Muscle layer of colon (tissue), 2 donors: ENCODE data around the gene FOXN3.

Experiments
- H3K27ac ChIP-seq: one replicate; pipeline ENCODE4 v1.7.0; 2013; ENCODE audit warnings: low read depth, mild to moderate bottlenecking, low read length, moderate library complexity
- H3K27me3 ChIP-seq, 2 donors: one replicate each; pipeline ENCODE4 v1.7.0; 2013; ENCODE audit warnings: low read length in 2 of 2, mild to moderate bottlenecking in 2 of 2; ENCODE audit not compliant: insufficient read depth in 2 of 2, control insufficient read depth in 1 of 2
- H3K36me3 ChIP-seq: one replicate; pipeline ENCODE4 v1.7.0; 2013; ENCODE audit warnings: mild to moderate bottlenecking, low read length; ENCODE audit not compliant: insufficient read depth
- H3K4me1 ChIP-seq: one replicate; pipeline ENCODE4 v1.7.0; 2013; ENCODE audit warnings: mild to moderate bottlenecking, low read length; ENCODE audit not compliant: insufficient read depth
- H3K4me3 ChIP-seq, 2 donors: one replicate each; pipeline ENCODE4 v1.7.0; 2013; ENCODE audit warnings: low read length in 2 of 2, low read depth in 1 of 2, mild to moderate bottlenecking in 1 of 2, moderate library complexity in 1 of 2
- H3K9ac ChIP-seq: one replicate; pipeline ENCODE4 v1.7.0; 2013; ENCODE audit warnings: low read length
- H3K9me3 ChIP-seq: one replicate; pipeline ENCODE4 v1.7.0; 2013; ENCODE audit warnings: mild to moderate bottlenecking, low read length
- donor health status: abdominal sarcoma.
- donor health status: Adenocarcinoma of cecum.

Gene FOXN3

DNA sequence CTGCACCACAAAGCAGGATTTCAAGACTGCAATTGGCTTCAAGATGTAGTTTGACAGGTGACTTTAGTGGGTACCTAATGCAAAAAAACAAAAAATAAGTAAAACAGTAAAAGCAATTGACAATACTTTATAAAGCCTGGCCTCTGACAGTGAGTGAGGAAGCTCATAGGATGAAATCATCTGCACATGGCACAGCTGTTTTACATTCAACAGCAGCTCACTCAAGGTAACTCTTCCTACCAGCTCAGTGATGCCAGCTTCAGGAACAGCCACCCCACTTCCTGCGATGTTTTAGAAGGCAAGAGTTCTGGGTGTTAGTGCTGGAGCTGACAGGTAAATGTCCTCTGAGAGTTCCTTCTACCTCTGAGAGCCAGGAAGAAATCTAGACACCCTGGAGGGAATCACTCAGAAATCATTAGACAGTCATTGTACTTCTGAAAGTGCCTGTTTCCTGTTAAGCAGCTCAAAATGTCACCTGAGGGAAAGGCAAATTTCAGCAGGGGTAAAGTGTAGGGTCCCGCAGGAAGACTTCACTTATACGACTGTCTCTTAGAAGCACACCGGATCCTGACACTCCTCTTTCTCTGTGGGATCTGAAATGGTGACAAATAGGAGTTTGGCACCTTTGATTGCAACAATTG lies 99.9 kb downstream of the FOXN3 start:
- Histone ChIP-seq H3K4me1 (peaks cover 3% of the 10 kb centered on the region), H3K36me3 (no peaks in the 10 kb centered on the region), H3K9ac (no peak overlapping the region), H3K27ac (no peak overlapping the region), H3K4me3 (no peak overlapping the region), H3K27me3 (no peaks in the 10 kb centered on the region), H3K9me3 (no peaks in the 10 kb centered on the region)

DNA sequence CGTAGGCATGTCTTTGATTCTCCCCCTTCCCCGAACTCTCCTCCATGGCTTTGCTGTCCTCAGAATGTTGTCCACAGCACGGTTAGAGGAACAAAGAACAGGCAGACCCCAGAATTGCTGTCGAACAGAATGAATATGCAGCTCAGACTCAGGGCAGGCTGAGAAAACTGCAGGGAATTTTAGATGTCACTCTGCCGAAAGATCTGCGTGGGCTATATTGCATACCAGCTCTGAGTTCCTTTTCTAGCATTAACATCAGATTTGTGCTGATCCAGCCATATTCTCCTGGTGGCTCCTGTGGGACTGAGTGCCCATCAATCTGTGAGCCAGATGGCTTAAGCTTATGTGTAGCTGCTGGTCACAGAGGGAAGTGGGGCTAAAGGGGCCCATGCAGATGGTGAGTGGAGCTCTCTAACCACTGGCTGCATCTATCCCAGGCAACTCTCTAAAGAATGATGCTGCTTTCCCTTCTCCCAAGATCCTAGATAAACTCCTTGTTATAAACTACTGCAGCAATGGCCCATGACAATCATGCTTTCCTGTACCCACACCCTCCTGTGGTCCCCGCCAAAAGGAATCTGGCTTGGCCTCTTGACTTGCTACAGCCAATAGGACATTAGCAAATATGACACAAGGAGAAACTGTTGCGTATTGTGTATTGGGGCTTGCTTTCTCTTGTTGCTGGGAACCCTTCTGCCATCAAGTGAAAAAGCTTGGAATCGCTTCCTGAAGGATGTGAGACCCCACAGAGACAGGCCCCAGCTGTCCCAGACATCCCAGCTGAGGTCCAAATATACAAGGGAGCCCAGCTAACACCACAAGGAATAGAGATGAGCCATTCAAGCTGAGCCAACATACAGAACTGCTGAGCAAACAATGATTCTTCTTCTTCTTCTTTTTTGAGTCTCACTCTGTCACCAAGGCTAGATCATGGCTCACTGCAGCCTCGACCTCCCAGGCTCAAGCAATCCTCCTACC lies 101.3 kb downstream of the FOXN3 start:
- Histone ChIP-seq H3K9ac (no peak overlapping the region), H3K27ac (no peak overlapping the region), H3K36me3 (no peaks in the 10 kb centered on the region)

DNA sequence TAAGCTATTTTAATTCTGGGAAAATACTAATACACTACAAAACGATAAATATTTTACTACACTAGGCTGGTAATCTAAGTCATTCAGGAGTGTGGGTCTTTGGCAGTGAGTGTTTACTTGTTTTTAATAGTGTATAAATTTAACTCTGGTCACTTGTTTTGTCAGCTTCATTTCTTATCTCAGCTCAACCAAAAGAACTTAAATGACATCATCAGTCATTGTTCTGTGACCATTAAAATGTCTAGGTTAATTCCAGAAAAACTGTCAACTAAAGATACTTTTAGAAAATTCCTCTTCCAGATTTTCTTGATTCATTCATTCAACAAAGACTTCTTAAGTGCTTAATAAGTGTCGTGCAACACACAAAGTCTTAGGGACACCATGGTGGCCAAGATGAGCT lies 102.8 kb downstream of the FOXN3 start:
- Histone ChIP-seq H3K36me3 (no peaks in the 10 kb centered on the region), H3K27ac (no peak overlapping the region), H3K4me1 (peaks cover 12% of the 10 kb centered on the region), H3K9ac (no peak overlapping the region), H3K27me3 (no peaks in the 10 kb centered on the region), H3K4me3 (no peak overlapping the region), H3K9me3 (no peaks in the 10 kb centered on the region)

More for the DNA sequence above, 101.3 kb downstream of the FOXN3 start:
- Histone ChIP-seq H3K4me1 (peaks cover 3% of the 10 kb centered on the region), H3K4me3 (no peak overlapping the region), H3K27me3 (no peaks in the 10 kb centered on the region), H3K9me3 (no peaks in the 10 kb centered on the region)

DNA sequence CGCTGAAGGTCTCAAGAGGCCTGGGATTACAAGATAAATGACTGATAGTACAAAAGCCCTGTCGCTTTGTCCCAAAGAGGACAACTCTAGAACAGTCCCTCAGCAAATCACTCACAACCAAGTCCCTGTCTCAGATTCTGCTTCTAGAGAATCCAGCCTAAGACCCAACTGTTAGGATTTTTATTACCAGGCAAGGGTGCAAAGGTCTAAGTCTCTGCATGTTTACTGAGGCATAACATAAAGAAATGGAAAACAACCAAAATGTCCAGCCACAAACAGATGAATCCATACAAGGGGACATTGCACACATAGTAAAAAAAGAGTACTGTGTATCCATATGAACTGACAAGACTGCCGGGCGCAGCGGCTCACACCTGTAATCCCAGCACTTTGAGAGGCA lies 104.1 kb downstream of the FOXN3 start:
- H3K36me3 ChIP-seq: no peaks in the 10 kb centered on the region
- H3K4me1 ChIP-seq: peaks cover 23% of the 10 kb centered on the region
- no peak overlapping the region for H3K9ac ChIP-seq
- H3K27me3 ChIP-seq: no peaks in the 10 kb centered on the region
- no peak overlapping the region for H3K4me3 ChIP-seq
- no peaks in the 10 kb centered on the region for H3K9me3 ChIP-seq
- H3K27ac ChIP-seq: no peak overlapping the region

DNA sequence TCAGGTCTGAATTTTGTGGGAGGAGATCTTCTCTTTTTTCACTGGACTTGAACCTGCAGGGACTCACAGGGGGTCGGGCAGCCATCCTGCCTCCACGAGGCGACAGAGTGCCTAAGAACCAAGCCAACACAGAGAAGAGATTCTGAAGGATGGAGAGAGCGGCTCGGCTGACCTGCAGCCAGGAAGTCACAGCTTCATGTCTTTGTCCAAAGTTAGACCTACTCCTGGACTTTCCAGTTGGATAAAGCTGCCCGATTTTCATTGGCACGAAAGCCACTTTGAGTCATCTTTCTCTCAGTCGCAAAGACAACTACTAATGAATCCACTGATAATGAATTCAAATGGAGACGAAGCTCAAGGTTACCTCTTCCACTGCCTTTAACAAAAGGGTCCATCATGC lies 106.8 kb downstream of the FOXN3 start:
- Histone ChIP-seq H3K9me3 (no peaks in the 10 kb centered on the region), H3K4me3 (no peak overlapping the region), H3K9ac (no peak overlapping the region), H3K27me3 (no peaks in the 10 kb centered on the region), H3K4me1 (peaks cover 34% of the 10 kb centered on the region), H3K27ac (no peak overlapping the region), H3K36me3 (no peaks in the 10 kb centered on the region)

DNA sequence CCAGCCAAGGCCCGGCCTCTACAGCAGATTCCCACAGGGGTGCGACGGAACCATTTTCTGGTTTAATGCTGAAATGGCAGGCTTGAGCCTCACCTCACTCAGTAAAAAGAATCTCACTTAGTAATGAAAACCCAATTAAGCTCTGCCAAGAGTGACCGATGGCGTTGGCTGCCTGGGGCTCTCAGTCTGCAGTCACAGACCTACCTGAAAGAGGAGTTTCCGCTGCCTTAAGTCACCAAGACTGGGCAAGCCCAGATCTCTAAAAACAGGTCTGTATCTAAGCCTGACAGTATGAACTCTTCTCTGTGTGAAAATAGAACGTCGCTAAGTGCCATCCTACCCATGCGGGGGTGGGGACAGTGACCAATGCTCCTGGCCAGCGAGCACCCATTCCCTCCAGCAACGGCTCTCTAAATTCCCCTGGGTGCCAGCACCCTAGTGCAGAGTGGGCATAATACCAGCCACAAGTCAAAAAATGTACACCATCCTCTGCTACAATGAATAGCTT lies 107.3 kb downstream of the FOXN3 start:
- H3K4me3 ChIP-seq: no peak overlapping the region
- no peaks in the 10 kb centered on the region for H3K36me3 ChIP-seq
- H3K4me1 ChIP-seq: peaks cover 39% of the 10 kb centered on the region
- no peaks in the 10 kb centered on the region for H3K27me3 ChIP-seq
- no peak overlapping the region for H3K9ac ChIP-seq
- no peak overlapping the region for H3K27ac ChIP-seq
- H3K9me3 ChIP-seq: no peaks in the 10 kb centered on the region

DNA sequence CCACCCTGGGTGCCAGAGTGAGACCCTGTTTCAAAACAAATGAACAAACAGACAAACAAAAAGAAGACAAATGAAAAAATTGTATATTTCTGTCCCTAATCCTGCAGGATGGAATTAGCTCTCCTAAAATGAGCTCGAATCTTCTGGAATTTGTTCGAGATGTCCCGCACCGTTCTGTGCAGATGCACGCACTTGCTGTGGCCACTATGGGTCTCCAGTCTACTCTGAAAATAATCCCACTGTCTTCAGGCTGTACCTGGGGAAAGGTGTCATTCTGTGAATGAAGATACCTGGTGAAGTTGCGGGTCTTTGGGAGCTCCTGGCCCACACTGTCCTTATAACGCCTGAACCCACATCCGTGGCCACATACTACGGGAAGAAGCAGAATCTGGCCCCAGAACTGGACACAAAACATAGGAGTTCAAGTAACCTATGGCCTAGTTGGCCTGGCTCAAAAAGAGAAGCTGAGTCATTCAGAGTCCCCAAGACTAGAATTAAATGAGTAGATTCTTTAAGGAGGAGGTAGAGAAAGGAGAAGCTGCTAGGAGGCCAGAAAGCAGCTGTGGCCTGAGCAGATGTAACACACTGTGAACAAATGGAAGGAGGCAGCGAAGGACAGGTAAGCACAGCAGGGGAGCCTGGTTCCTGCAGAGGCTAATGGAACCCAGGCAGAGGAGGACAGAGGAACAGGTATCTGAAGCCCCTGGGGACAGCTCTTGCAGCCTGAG lies 108.6 kb downstream of the FOXN3 start:
- H3K36me3 ChIP-seq: no peaks in the 10 kb centered on the region
- H3K9ac ChIP-seq: no peak overlapping the region
- peaks cover 50% of the 10 kb centered on the region for H3K4me1 ChIP-seq
- no peak overlapping the region for H3K4me3 ChIP-seq
- no peaks in the 10 kb centered on the region for H3K27me3 ChIP-seq
- no peaks in the 10 kb centered on the region for H3K9me3 ChIP-seq
- no peak overlapping the region for H3K27ac ChIP-seq

DNA sequence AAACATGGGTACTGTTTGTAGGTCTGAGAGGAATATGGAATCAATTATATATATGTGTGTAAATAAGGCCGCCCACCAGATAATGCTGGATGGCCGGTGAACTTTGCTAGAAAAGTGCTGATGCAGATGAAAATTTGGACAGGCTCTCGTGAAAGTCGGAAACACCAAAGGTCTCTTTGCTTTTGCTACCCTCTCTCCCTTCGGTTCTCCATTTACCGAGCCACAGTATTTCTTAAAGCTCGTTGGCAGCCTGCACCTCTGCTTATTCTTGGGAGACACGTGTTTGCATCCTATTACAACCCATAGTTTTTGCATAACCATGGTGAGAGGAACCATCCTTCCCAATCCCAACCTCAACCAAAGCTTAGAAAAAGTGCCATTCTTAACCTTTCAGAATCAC lies 109.6 kb downstream of the FOXN3 start:
- H3K4me3 ChIP-seq: no peak overlapping the region
- no peak overlapping the region for H3K9ac ChIP-seq
- no peak overlapping the region for H3K27ac ChIP-seq
- peaks cover 60% of the 10 kb centered on the region for H3K4me1 ChIP-seq
- H3K9me3 ChIP-seq: no peaks in the 10 kb centered on the region
- no peaks in the 10 kb centered on the region for H3K36me3 ChIP-seq
- H3K27me3 ChIP-seq: no peaks in the 10 kb centered on the region

DNA sequence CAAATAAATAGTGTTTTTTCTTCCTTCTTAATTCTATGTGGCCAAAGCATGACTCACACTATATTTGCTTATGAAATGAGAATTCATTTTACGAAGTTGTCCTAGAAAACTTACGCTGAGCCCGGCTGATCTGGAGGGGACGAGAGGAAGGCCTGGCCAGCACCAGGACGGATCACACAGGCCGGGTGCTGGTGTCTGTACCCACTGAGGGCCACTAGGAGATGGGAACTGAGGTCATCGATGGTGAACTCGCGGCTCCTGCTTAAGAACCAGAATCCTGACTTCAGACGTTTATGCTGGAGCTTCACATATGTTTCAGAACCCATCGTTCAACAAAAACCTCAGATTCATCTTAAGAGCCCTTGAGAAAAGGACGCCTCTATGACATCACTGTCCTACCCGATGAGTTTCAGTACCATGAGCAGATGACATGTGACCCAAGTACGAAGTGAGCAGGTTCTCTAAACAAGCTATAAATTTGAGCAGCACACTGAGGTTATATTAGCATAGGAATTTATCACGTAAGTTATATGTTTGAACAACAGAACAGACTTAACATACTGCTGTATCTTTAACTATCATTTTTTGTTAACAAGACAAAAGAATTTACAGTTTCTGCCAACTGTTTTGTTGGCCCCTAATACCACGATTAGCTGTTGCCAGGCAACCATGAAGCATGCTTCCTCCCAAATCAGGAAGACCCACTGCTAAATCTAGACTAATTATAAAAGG lies 111.9 kb downstream of the FOXN3 start:
- Histone ChIP-seq H3K27me3 (no peaks in the 10 kb centered on the region), H3K9ac (peak overlapping the region; percentile 45), H3K4me3 (peak overlapping the region in 1 of 2 donors; percentile 20), H3K36me3 (no peaks in the 10 kb centered on the region), H3K9me3 (no peaks in the 10 kb centered on the region), H3K4me1 (peaks cover 61% of the 10 kb centered on the region), H3K27ac (peak overlapping the region; percentile 93)

DNA sequence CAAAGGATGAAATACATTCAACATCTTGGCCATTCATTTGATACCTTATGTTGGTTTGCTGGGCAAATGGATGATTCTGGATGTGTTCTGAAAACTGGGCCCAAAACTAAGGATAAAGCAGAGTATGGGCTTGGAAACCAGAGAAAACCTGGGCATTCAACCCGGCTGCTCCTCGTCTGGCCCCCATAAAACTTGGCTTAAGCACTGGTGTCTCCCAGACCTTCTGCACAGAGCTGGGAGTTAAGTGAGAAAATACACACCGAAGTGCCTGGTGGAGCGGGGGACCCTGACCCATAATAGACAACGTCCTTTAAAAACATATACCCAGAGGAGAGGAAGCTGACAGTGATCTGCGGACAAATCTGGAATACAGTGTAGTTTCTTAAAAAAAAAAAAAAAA lies 112.5 kb downstream of the FOXN3 start:
- H3K27me3 ChIP-seq: no peaks in the 10 kb centered on the region
- peak overlapping the region in 1 of 2 donors; percentile 20 for H3K4me3 ChIP-seq
- H3K4me1 ChIP-seq: peaks cover 55% of the 10 kb centered on the region
- no peaks in the 10 kb centered on the region for H3K36me3 ChIP-seq
- peak overlapping the region; percentile 93 for H3K27ac ChIP-seq
- no peaks in the 10 kb centered on the region for H3K9me3 ChIP-seq
- H3K9ac ChIP-seq: peak overlapping the region; percentile 45
